Measurements from ENCODE around the gene OR10H1.

- TF ChIP-seq CTCF (IDR thresholded peaks at IDR 0.05; ENCODE audit: low read length) (no peak), EZH2 (optimal IDR thresholded peaks at IDR 0.05; ENCODE audit: low read depth, low read length) (no peak)
Observed at GRCh38 chr19:15811476-15811875, 4.0 kb downstream of the OR10H1 start.
